CD4-positive, alpha-beta T cell treated with Interleukin-2 at 100 ng/mL for 4 hours (primary cell): ENCODE data around the gene DSP.

Experiments
- DNase-seq: peaks from one replicate; pipeline ENCODE4 v3.0.0-alpha.2; 2020; ENCODE audit warnings: low spot score

The DSP gene

GRCh38 chr6:7538484-7538883 lies 3.0 kb upstream of the DSP start:
- no peak for DNase-seq

GRCh38 chr6:7540595-7540994 lies 876 bp upstream of the DSP start:
- no peak for DNase-seq

GRCh38 chr6:7542065-7542873 lies 798 bp downstream of the DSP start:
- DNase-seq = no peak

GRCh38 chr6:7542874-7543624 lies 1.6 kb downstream of the DSP start:
- no peak for DNase-seq

GRCh38 chr6:7543789-7544424 lies 2.4 kb downstream of the DSP start:
- DNase-seq = no peak

- DNase-seq = no peak
These were observed 3.1 kb downstream of the DSP start for GRCh38 chr6:7544597-7544996.

GRCh38 chr6:7545316-7546019 lies 4.0 kb downstream of the DSP start:
- no peak for DNase-seq

GRCh38 chr6:7546020-7546369 lies 4.5 kb downstream of the DSP start:
- DNase-seq = no peak

- no peak for DNase-seq
These were observed 4.9 kb downstream of the DSP start for GRCh38 chr6:7546383-7546782.

- DNase-seq = no peak
These were observed 5.4 kb downstream of the DSP start for GRCh38 chr6:7546896-7547295.

- DNase-seq = no peak
These were observed 5.8 kb downstream of the DSP start for GRCh38 chr6:7547315-7547714.

- DNase-seq = no peak
These were observed 8.9 kb downstream of the DSP start for GRCh38 chr6:7550433-7550801.

GRCh38 chr6:7554533-7555275 lies 13.2 kb downstream of the DSP start:
- no peak for DNase-seq

GRCh38 chr6:7555671-7556070 lies 14.2 kb downstream of the DSP start:
- DNase-seq = no peak

- no peak for DNase-seq
These were observed 15.1 kb downstream of the DSP start for GRCh38 chr6:7556394-7557106.

- DNase-seq = no peak
These were observed 16.2 kb downstream of the DSP start for GRCh38 chr6:7557652-7558051.

GRCh38 chr6:7558781-7559180 lies 17.3 kb downstream of the DSP start:
- DNase-seq = no peak

- no peak for DNase-seq
These were observed 17.7 kb downstream of the DSP start for GRCh38 chr6:7559196-7559595.

GRCh38 chr6:7559651-7560385 lies 18.3 kb downstream of the DSP start:
- DNase-seq = no peak

- DNase-seq = no peak
These were observed 19.9 kb downstream of the DSP start for GRCh38 chr6:7561153-7561964.
